Measurements from ENCODE around the gene FHIT. TPM values are rescaled to one million over a fixed set of nuclear protein-coding genes. Genes with fewer than 3 reads are reported as not detected.

The FHIT gene
- total and polyA plus RNA-seq, 2 of the 4 experiments (the other 2 are of a cell fraction) = 0.07 TPM; not detected in 1

DNA sequence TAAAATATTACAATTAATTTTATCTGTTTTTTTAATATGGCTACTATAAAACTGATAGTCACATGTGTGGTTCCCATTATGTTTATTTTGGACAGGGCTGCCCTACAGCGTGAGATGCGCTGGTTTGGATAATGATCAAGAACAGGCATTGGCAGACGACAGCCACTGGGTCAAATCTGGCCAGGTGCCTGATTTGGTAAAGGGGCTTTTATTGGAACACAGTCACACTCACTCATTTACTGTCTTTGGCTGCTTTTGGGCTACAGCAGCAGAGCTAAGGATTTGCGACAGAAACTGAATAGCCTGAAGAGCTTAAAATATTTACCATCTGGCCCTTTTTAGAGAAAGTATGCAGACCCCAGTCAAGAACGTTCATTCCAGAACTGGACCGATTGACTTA, 1477.3 kb downstream of the FHIT start:
- Histone ChIP-seq H2AFZ (replicated peaks; ENCODE audit: low read length, poor library complexity) (no peak overlapping the region), H3K36me3 (ENCODE audit: control insufficient read depth, insufficient read depth, low read length) (no peaks in the 10 kb centered on the region), H3K56ac (ENCODE audit: extremely low read depth, insufficient read depth, low read length) (no peak overlapping the region), H3K79me1 (ENCODE audit: low read depth in 1 of 2, low read length in 2 of 2) (no peaks in the 10 kb centered on the region), H2AK5ac (ENCODE audit: low read depth, low read length) (peak overlapping the region; percentile 90), H4K20me1 (ENCODE audit: insufficient read depth, low read length) (no peaks in the 10 kb centered on the region), H2AK9ac (replicated peaks; ENCODE audit: low read depth, low read length, poor library complexity) (peak overlapping the region; percentile 60), H4K8ac (ENCODE audit: low read depth in 2 of 2, low read length in 2 of 2) (peak overlapping the region; percentile 49 to 88; a peak in 3 of 4 replicates), H3K27me3 (ENCODE audit: control insufficient read depth, insufficient read depth, low read length) (no peaks in the 10 kb centered on the region), H4K91ac (ENCODE audit: insufficient read depth, low read depth, low read length) (peak overlapping the region; percentile 97), H2BK120ac (ENCODE audit: low read depth, low read length) (peak overlapping the region; percentile 96), H4K5ac (ENCODE audit: low read depth, low read length) (peak overlapping the region; percentile 91), H2BK15ac (ENCODE audit: low read depth, low read length) (peak overlapping the region; percentile 86; the same call in 1 of the 3 replicates), H3K23ac (ENCODE audit: low read depth, low read length) (peak overlapping the region; percentile 41; the same call in 1 of the 2 replicates), H3K9me1 (ENCODE audit: insufficient read depth, low read length) (peaks cover 23% of the 10 kb centered on the region), H3K18ac (ENCODE audit: low read depth, low read length) (peak overlapping the region; percentile 95), H3K4me2 (ENCODE audit: low read depth, low read length) (no peak overlapping the region), H3K9me3 (ENCODE audit: control insufficient read depth, insufficient read depth, low read length) (no peaks in the 10 kb centered on the region), H3K4ac (ENCODE audit: low read depth, low read length) (peak overlapping the region; percentile 89), H3K27ac (ENCODE audit: insufficient read depth, low read length) (peak overlapping the region; percentile 51), H3K14ac (replicated peaks; ENCODE audit: low read depth, low read length) (peak overlapping the region; percentile 89), H3K4me1 (ENCODE audit: control insufficient read depth, insufficient read depth, low read length) (peaks cover 15% of the 10 kb centered on the region), H2BK5ac (ENCODE audit: low read depth, low read length, poor library complexity, severe bottlenecking) (peak overlapping the region; percentile 64), H3K9ac (ENCODE audit: low read depth, low read length) (no peak overlapping the region), H3K4me3 (ENCODE audit: insufficient read depth, low read depth, low read length) (no peak overlapping the region), H2BK20ac (ENCODE audit: low read depth, low read length) (peak overlapping the region; percentile 95)
- dilution Hi-C loops (cut with HindIII; ENCODE audit: low sequenced_read_pairs, unreplicated experiment) = no loop called here
- in situ Hi-C loops (cut with MboI; ENCODE audit: low sequenced_read_pairs) = no loop called here
- CTCF ChIA-PET = interaction anchor here (1.0 kb wide), 1 partner anchor 84 kb away, joined by 3 read pairs; no protein-coding TSS in a partner anchor
- no CpG with 5 or more reads among the region's 6 CpGs for WGBS, 2 experiments (ENCODE audit: extremely low coverage in 2 of 2, insufficient read length in 1 of 2)
- TF ChIP-seq MAZ (IDR thresholded peaks at IDR 0.05; ENCODE audit: borderline replicate concordance, low read depth, low read length) = no peak
- no peak for TF ChIP-seq CEBPB (IDR thresholded peaks at IDR 0.05; ENCODE audit: low read depth, low read length)
- no peak for TF ChIP-seq POLR2A (IDR thresholded peaks at IDR 0.05; ENCODE audit: low read depth, low read length)
- TF ChIP-seq NFE2L2 (IDR thresholded peaks at IDR 0.05; ENCODE audit: low read depth, low read length) = no peak
- POLR2A ChIA-PET (ENCODE audit: unreplicated experiment) = no interaction called here
- DNase-seq (no peak), ATAC-seq (ENCODE audit: low read depth) (no peak)
- intact Hi-C loops (cut with micrococcal nuclease) = loop anchor here (10.0 kb wide), 2 partner anchors 139 to 349 kb away; no protein-coding TSS in a partner anchor
- no TSS peak for BruUV-seq (replicated peaks)
